ENCODE measurements around the gene NRXN3. TPM values are rescaled to one million over a fixed set of nuclear protein-coding genes. Genes with fewer than 3 reads are reported as not detected.

NRXN3 gene
- total RNA-seq, 1 experiment from 2014 or later, result 0.23 TPM

DNA sequence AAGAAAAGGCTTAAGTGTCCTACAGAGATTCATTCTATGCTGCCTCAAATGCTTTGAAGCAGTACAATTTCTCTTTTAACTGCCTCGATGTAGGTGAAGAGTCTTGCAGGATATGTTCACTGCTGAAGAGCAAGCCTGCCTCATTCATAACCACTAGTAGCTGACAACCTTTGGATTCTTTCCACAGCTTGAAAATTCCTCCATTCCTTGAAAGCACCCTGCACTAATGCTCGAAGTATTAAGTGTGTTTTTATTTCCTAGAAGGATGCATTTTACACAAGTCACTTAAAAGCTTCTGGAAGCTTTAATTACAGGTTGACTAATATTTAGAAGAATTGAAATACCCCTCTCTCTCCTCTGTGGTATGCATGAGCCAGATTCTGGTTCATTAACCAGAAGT is 1611.7 kb downstream of the NRXN3 start:
- DNase-seq (ENCODE audit: low read depth), result no peak

DNA sequence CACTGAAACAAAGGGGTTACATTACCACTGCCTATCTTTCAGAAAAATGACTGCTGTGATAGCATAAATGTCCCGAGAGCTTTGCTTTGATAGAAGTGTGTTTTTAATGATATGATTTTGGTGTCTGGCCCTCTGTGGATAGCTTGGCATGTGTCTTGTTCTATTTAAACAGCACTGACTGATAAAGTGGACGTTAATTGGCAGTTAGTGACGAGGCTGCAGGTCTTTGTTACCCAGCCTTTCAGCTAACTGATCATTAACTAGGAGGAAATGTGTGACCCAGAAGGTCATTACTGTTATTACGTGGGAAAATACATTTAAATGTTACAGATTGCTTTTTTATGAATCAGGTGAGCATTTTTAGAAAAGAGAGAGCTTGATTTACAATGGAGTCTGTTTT is 1612.9 kb downstream of the NRXN3 start:
- DNase-seq (ENCODE audit: low read depth), result no peak

DNA sequence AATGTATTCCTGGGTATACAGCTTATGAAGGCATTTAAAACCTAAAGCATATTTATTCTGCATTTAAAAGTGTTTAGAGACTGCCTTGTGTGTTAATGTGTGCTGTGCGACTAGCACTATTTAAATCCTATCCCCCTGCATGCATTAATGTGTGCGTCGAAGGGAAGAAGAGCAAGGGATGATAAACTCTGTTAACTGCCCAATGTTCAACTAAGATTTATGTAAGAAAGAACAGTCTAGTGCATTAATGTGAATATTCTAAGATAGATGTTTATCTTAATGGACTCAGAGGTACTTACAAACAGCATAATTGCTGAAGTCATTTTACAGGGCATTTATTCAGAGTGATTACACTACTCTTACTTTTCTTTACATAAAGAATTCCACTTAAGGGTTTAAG is 1616.3 kb downstream of the NRXN3 start:
- no peak for DNase-seq (ENCODE audit: low read depth)

DNA sequence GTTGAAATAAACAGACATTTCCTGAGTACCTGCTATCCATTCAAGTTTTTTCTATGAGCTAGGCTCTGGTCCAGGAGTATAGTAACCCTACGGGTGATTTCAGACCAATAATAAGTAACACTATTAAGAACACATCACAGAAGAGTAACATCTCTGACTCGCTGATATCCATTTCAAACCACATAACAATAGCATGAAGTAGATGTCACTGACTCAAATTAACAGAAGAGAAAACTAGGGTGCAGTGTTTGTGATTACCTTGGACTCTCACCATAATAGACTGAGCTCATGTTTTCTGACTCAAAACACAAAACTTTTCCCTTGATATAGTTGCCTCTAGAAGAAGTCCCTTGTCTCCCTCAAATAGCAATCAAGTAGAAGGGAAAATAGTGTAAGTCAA is 1618.2 kb downstream of the NRXN3 start:
- DNase-seq (ENCODE audit: low read depth), result no peak

DNA sequence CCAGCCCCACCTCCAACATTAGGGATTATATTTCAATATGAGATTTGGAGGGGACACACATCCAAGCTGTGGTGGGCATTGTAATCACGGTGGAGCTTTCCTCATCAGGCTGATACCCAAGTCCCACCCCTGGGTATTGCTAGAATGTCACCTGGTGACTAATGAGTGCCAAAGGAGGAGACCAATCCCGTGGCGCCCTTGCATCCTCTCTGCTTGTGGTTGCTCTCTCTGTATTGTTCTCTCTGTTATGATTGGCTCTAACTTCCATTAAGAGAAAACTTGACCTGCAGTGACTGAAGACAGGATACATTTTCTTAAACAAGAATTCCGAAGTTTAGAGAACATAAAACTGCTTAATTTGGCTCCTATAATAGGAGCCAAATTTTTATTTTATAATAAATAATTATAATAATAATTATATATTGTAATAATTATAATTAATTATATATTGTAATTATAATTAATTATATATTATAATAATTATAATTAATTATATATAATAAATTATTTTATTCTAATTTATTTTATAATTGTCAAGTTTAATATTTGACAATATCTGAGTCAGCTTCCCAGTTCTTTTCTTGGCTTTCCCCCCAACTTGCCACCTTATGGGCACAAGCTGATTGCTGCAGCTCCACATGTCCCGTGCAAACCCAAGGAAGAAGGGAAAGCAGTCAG is 1621.0 kb downstream of the NRXN3 start:
- DNase-seq (ENCODE audit: low read depth), result no peak

DNA sequence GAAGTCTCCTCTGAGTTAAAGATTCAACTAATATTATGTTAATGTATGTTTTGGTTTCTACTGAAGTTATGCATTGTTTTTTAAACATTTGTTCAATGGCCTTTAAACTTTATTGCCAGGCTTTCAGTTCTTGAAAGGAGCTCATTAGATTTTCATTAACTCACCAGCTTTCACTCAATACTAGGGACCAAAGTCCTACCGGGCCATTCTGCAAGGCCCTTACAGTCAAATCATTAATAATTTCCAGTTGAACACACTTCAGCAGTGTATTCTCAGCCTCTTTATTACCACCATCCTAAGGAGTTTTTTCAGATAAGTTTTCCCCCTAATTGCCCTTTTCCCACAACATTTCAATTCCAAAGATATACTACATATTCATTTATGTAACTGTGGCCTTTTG is 1631.9 kb downstream of the NRXN3 start:
- no peak for DNase-seq (ENCODE audit: low read depth)

DNA sequence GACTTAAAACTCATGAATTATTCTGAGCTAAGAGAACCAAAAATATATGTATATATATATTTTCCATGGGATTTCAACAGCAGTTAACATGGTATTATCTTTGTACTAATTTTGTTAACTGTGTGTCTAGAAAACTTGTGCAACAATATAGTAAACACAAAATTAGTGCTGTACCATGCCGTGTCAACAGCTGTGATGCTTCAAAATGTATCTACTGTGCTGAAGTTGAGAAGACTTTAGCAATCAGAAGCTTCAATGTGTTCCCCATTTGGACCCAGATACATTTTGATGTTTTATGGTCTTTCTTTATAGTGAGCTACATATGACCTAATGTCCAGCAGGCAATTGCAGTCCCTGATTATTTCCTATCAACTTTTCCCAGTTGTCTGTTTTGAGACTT is 1635.5 kb downstream of the NRXN3 start:
- no peak for DNase-seq (ENCODE audit: low read depth)

DNA sequence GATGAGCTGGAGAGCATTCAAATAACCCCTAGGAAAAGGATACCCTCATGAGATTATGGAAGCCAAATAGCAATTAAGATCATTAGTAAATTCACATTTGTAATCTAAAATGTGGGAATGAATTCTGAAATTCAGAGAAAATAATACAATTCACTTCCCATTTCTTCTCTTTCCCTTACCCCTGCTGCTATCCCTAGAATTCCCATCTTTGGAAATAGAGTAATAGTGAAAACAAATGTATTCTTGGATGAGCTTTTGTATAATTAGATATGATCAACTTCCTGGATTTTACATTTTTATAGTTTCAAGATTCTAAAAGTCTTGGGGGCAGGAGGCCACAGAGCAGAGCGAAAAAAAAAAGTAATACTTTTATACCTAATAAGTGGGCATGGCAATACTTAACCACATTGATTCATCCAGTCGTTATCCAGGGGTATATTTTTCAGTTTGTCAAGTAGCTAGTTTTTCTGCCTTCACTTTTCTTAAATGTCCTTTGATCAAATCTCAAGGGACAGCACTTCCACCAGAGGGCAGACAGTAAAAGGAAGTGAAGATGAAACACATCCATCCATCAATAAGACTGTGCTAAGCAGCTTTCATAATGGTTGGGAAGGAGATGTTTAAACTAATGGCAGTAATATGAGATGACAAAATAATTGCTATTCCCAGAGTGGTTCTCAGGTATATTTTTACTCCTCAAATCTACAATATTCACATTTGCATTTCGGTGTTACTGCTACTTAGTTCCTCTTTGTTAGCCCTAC is 1639.9 kb downstream of the NRXN3 start:
- peak; percentile 3 for DNase-seq (ENCODE audit: low read depth)

DNA sequence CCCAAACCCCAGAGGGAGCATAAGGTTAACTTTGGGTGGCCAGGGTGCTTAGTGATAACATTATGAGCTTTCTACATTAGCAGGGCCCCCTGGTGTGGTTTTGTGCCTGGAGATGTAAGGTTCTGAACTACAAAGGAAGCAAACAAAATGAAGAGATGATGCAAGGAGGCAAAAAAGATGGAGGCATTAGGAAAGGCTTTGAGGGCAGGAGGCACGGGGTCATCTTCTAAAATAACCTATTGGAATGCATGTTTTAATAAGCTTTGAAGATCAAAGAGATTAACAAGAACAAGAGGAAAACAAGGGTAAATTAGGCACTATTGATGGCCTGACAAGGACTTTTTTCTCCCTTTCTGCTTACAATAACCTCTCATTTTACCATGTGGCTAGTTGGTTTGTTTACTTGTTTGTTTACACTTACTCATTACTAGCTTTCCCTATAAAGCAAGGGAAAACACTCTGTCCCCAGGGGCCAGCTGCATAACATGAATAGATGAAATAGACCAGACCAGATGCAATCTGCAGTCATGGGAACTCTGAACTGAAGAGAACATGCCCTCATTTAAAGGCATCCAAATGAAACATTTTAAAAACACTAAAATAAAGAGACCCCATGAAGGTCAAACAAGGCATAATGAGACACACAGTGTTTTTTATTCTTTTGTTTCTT is 1650.8 kb downstream of the NRXN3 start:
- no peak for DNase-seq (ENCODE audit: low read depth)

DNA sequence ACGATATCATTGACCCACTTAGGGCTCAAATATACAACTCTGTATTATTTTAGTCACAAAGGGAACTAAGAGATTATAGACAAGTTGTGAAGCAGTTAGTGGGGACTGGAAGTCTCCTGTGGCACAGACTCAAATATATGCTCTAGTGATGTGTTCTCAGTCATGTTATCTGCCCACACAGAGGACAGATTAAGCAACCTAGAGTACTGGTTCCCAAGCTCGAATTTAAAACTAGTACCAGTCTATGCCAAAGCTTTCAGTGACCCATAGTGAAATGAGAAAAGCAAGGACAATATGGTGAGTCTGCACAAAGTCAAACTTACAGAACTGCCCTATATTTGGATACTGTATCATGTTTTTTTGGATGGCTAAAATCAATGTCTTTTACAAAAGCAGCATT is 1651.9 kb downstream of the NRXN3 start:
- DNase-seq (ENCODE audit: low read depth), result no peak

DNA sequence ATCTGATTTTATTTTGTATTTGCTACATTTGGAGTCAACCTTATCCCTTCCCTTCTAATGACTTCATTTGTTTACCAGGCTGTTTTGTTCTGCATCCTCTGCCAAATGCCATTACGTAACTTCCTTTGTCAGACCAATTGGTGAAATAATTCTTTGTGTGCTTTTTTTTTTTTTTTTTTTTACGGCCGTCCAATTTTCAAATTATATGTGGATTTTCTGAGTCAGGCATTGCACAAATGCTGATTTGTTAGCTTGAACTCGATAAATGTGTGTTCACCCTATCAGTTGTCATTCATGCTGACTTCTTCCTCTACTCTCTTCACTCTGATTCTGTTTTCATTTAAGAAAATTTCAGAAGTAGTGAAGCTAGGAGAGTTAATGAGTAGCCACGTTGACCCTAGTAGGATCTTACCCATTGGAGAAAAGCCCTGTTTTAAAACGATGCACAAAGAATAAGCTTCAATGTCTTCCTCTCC is 1654.9 kb downstream of the NRXN3 start:
- DNase-seq (ENCODE audit: low read depth), result peak; percentile 26

DNA sequence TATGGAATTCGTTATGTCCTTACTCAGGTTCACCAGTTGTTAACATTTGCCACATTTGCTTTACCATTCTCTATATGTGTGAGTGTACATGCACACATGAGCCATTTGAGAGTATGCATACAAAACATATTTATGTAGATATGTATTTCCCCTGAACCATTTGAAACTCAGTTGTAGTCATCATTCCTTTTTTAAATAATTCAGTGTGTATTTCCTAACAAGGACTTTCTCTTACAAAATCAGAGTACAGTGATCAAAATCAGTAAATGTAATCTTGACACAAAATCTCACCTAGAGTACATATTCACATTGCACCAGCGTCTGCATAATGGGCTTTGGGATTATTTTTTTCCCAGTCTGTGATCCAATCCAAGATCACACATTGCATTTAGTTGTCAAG is 1656.2 kb downstream of the NRXN3 start:
- no peak for DNase-seq (ENCODE audit: low read depth)

DNA sequence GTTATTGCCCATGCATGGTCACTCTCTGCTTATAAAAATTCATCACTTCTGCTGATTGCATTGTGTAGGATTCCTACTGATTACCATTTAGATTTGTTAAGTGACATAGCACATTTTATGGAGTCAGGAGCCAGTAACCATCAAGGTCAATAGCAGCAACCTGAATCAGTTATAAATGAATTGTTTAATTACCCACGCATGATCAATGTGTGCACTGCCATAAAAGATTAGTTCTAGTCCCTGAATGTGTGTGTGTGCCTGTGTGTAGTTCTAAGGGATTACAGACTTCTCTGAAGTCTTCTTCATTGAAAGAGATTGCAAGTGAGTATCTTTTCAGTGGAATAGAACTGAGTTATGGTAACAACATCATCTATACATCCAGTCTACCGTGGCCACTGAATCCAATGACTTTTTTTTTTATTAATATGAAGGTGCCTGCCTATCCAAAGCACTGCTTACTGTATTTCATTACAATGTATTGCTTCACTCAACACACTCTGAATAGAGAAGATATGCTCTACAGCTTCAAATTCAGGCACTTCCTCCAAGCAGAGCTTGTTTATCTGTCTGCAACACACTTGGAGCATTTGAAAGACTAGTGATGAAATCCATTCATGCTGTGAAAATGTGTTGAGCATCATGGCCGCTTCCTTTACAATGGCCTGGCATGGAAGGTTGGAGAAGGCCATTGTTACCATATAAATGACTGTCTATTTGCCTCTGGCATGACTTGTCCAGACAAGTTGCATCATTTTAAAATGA is 1659.4 kb downstream of the NRXN3 start:
- DNase-seq (ENCODE audit: low read depth), result no peak

DNA sequence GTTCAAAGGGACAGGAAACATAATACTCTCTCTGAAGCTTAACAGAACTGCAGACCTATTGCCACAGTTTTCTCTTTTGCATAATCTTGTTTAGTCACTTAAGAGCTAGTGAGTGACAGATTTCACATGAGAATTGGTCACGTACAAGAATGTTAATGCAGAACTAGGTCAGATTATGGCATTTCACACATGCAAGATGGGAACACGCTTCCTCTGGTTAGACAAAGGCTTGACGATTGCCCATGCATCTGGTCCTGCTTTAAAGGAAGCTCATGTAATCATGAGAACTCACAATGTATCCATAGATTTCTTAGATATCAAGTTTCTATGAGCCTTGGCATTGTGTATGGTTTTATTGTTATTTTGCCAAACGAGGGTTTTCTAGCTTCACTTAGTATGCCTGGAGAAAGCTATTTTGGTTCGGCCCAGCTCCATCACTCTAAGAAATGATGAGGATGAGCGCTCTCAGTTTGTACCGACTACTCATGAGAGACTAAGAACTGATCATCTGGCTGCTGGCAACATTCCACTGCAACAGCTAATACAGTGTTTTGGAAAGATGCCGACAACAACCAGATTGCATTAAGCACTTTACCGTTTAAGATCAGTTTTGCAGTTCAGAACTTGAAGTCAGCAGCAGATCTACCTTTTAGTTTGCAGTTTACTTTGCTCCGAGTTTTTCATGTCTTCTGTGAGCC is 1661.2 kb downstream of the NRXN3 start:
- no peak for DNase-seq (ENCODE audit: low read depth)

DNA sequence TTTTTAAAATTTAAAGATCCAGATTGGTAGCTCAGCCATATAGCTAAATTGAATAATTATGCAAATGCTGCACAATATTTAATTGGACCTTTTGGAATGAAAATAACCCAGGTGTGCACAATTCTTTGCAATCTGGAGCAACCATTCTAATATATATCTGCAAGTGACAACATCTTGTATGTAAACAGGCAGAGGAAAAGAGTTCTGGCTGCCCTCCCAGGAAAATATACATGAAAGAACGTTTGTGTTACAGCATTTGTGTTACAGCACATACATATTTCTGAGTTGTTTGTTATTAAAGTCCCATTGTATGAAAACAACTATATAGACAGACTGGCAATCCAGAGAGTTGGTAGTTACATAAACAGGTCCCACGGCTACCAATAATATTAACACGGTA is 1663.6 kb downstream of the NRXN3 start:
- no peak for DNase-seq (ENCODE audit: low read depth)

DNA sequence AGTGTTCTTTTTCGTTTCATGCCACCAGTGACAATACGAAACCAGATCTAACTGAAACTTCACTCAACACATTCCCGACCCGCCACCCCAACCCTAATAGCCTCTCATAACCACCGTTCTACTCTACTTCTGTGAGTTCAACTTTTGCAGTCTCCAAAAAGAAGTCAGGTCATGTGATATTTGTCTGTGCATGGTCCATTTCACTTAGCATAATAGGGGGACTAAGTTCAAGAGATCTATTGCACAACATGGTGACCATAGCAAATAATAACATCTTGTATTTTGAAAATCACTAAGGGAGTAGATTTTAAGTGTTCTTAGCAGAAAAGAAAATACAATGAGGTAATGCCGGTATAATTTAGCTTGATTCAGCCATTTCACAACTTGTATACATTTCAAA is 1664.7 kb downstream of the NRXN3 start:
- DNase-seq (ENCODE audit: low read depth), result no peak

DNA sequence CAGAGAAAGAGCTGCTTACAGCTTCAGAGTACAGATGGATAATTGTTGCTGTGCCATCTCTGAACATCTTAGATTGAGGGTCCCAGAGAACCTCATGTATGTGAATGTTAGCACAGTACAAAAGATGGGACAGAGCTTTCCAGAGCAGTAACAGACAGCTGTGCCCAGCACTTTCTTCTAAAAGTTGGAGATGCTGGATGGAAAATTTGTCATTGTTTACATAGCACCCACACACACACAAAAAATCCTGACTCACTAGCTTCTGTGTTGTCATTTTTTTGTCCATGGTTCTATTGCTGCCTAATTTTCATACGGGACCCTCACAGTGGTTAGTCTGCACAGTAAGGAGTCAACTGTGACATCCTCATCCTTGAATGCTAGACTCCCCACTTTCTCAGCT is 1666.4 kb downstream of the NRXN3 start:
- DNase-seq (ENCODE audit: low read depth), result no peak

DNA sequence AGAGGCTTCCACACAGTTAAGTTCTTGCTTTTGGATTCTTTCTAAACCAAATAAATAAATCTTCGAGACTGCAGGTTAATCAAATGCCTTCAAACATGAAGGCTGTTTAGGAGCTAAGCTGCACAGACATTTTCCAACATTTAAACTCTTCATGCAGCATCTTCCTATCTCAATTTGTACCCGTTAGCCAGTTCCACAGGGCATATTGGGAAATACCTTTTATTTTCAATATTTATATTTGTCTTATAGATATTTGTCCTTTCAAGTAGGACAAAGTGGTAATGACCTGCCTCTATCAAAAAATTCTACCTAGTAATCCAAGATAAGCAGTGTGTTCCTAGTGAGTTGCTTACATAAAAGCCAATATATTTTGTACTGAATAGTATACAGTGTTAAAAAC is 1667.5 kb downstream of the NRXN3 start:
- DNase-seq (ENCODE audit: low read depth), result no peak

DNA sequence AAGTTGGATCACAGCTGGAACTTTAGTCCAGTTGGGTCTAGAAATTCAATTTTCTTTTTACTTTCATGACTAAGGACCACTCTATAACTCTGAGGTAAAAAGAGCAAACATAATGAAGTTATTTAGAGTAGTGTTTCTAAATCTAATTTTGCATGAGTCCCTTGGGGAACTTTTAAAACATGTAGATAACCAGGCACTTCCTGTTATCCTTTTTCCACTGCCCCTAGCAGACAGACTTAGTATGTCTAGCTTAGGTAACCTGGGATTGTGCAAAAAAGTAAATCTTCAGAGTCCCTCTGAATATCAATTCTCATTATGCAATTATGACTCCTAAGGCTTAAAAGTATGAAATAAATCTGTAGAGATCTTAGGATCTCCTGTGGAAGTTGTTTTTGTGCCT is 1669.9 kb downstream of the NRXN3 start:
- DNase-seq (ENCODE audit: low read depth), result no peak

DNA sequence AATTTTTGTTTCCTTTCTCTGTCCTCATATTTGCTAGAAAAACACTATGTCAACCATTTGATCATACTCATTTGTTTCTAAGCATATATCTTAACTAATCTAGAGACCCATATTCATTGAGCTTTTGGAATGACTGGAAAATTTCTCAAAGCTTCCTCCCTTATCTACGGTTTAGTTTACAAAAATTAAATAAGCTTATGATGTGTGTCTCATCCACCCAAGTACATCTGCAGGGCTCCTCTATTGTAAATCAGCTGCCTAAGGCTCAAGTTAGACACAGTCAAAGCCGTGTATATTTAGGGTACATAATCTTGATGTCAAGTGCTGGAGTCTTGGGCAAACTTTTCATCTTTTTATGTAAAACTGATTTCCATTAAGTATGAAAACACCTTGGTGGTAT is 1670.7 kb downstream of the NRXN3 start:
- DNase-seq (ENCODE audit: low read depth), result no peak

DNA sequence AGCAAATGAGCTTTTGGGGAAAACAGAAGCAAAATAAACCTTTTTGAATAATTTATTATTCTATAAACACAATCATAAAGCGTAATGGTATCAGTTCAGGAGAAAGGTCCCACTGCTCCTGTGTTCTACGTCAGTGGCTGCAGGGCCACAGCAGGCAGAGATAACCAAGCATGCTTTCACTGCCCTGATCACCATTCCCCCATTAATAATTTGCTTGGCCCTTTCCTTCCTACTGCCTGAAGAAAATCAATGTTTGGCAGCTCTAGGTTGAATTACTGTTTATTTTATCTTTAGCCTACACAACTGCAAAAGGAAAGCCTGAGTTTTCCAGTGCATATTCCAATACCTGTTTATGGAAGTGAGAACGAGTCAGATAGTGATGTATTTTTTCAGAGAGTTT is 1671.3 kb downstream of the NRXN3 start:
- no peak for DNase-seq (ENCODE audit: low read depth)

Data from LHCN-M2 (cell line).